NCI-H2107 (cell line): Measurements from ENCODE around the gene CFAP57.

Experiments
- DNase-seq: peaks from one replicate; lab custom pipeline; 2025; lab: John Stamatoyannopoulos, UW

Gene CFAP57

GRCh38 chr1:43299101-43299500 lies 127.0 kb downstream of the CFAP57 start:
- DNase-seq = no peak

DNA sequence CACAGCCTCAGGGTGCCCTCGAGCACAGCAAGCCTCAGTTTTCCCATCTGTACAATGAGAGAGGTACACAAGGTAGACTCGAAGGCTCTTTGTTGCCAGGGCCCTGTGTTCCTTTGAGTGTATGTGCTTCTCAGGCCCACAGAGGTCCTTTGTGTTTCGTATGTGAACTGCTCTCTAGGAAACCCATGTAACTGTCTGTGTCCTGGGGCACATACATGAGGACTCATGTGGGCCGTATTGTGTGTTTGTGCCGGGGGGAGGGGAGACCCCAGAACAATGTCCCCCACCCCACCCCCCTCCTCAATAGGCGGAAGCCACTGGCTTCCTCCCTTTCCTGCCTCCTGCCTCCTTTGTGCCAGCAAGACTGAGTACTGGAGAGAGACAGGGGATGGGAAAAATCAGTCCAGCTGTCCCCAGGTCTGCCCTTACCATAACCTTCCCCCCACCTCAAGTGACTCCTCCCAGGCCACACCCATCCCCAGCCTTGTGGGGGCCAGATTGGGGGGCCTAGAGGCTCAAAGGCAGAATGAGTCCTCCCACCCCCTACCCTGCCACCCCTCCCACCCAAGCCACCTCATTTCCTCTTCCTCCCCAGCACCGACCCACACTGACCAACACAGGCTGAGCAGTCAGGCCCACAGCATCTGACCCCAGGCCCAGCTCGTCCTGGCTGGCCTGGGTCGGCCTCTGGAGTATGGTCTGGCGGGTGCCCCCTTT lies 128.4 kb downstream of the CFAP57 start, which contains the start of gene TIE1:
Gene TIE1, plus strand, starts transcription at position 605 of the 717 bp plus-strand sequence. Its CDS starts 90 bp downstream, at position 695.
- no peak for DNase-seq

DNA sequence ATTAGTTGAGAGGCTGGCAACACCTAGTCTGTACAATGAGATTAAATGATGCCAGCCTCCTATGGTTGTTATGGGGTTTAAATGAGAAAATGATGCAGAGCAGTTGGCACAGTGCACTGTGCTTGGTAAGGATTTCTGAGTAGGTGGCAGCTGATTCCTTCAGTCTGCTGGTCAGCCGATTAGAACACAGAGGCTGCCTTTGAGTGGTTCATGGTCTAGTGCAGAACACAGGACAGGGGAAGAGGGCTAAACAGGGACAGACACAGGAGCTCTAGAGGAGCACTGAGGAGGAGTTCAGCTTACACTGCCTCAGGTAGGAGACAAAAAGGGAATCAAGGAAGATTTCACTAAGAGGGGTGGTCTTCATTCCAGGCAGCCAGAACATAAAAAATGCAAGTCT lies 130.1 kb downstream of the CFAP57 start:
- DNase-seq = no peak

- no peak for DNase-seq
Observed at GRCh38 chr1:43302721-43303470, 130.8 kb downstream of the CFAP57 start.

- no peak for DNase-seq
Observed at GRCh38 chr1:43303471-43304313, 131.6 kb downstream of the CFAP57 start.
